ENCODE measurements around the gene RARS1.

GRCh38 chr5:168528521-168529373, 42.5 kb downstream of the RARS1 start, which contains the start of gene FBLL1:
- TF ChIP-seq CTCF (IDR thresholded peaks at IDR 0.05) (no peak), POLR2A (IDR thresholded peaks at IDR 0.05) (no peak)
